Breast epithelium (tissue), 3 donors: ENCODE results near the gene KLK8.

Source experiments
- POLR2A ChIP-seq: fragments of 450-650 bp; IDR thresholded peaks from one replicate; pipeline ENCODE4 v1.6.1; 2016; ENCODE audit warnings: antibody characterized with exemption, mild to moderate bottlenecking, moderate library complexity
- TF ChIP-seq, protein P1 (sequence below), 3 donors: fragments of 450-650 bp; IDR thresholded peaks; one replicate each; pipeline ENCODE4 v1.5.1; 2016 to 2017; ENCODE audit warnings: antibody characterized with exemption in 3 of 3, mild to moderate bottlenecking in 3 of 3, moderate library complexity in 3 of 3

DNA sequence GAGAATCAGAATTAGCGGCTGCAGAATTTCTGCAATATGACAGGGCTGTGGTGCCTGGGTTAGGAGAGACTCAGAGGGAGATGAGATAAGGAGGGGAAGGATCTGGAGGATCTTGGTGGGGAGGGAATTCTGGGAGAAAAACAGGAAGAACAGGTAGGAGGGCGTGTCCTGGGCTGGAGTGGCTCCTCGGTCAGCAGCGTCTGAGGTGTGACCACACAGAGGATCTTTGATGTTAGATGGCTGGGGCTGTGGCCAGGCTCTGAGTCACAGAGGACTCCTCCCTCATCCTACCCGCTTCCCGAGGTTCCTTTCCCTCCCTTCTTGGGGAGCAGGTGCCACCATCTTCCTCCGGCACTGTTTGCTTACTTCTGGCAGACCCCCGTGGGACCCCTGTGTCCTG lies 25.6 kb downstream of the KLK8 start:
- TF ChIP-seq, protein P1, sequence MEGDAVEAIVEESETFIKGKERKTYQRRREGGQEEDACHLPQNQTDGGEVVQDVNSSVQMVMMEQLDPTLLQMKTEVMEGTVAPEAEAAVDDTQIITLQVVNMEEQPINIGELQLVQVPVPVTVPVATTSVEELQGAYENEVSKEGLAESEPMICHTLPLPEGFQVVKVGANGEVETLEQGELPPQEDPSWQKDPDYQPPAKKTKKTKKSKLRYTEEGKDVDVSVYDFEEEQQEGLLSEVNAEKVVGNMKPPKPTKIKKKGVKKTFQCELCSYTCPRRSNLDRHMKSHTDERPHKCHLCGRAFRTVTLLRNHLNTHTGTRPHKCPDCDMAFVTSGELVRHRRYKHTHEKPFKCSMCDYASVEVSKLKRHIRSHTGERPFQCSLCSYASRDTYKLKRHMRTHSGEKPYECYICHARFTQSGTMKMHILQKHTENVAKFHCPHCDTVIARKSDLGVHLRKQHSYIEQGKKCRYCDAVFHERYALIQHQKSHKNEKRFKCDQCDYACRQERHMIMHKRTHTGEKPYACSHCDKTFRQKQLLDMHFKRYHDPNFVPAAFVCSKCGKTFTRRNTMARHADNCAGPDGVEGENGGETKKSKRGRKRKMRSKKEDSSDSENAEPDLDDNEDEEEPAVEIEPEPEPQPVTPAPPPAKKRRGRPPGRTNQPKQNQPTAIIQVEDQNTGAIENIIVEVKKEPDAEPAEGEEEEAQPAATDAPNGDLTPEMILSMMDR (IDR thresholded peaks at IDR 0.05), result no peak
- TF ChIP-seq POLR2A, result no peak
